ENCODE data around the gene FRMPD2.

DNA sequence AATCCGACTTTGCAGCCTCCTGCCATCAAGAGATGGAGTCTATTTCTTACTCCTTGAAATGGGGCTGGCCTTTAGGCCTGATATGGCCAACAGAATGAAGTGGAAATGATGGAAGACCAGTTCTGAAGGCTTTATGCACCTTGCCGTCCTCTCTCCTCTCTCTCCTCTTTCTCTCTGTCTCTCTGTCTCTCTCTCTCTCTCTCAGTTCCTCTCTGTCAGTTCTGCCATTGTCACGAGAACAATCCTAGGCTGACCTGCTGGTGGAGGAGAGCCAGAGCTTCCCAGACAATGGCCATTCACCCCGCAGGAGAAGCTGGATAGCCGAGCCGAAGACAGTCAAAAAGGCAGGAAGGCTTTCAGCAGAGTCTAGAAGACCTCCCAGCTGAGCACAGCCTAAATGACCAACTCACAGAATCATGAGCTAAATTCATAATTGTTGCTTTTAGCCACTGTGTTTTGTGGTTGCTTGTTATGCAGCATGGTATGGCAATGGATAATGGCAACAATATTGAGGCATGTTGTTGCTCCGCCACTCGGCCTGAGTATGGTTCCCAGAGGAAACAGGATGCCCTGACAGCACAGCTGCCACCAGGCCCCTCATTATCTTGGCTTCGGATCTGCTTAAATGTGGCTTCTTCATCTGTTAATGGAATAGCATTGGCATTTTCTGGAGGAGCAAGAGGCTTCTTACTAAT lies 35.5 kb downstream of the FRMPD2 start:
- TF ChIP-seq, protein P1, sequence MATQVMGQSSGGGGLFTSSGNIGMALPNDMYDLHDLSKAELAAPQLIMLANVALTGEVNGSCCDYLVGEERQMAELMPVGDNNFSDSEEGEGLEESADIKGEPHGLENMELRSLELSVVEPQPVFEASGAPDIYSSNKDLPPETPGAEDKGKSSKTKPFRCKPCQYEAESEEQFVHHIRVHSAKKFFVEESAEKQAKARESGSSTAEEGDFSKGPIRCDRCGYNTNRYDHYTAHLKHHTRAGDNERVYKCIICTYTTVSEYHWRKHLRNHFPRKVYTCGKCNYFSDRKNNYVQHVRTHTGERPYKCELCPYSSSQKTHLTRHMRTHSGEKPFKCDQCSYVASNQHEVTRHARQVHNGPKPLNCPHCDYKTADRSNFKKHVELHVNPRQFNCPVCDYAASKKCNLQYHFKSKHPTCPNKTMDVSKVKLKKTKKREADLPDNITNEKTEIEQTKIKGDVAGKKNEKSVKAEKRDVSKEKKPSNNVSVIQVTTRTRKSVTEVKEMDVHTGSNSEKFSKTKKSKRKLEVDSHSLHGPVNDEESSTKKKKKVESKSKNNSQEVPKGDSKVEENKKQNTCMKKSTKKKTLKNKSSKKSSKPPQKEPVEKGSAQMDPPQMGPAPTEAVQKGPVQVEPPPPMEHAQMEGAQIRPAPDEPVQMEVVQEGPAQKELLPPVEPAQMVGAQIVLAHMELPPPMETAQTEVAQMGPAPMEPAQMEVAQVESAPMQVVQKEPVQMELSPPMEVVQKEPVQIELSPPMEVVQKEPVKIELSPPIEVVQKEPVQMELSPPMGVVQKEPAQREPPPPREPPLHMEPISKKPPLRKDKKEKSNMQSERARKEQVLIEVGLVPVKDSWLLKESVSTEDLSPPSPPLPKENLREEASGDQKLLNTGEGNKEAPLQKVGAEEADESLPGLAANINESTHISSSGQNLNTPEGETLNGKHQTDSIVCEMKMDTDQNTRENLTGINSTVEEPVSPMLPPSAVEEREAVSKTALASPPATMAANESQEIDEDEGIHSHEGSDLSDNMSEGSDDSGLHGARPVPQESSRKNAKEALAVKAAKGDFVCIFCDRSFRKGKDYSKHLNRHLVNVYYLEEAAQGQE (IDR thresholded peaks at IDR 0.05; ENCODE audit: insufficient read depth in 1 of 2, low read depth in 2 of 2, low read length in 2 of 2): no peak
- TF ChIP-seq SIN3A (IDR thresholded peaks at IDR 0.05; ENCODE audit: borderline replicate concordance, insufficient read depth, low read length) (no peak), POLR2AphosphoS5 (IDR thresholded peaks at IDR 0.05; ENCODE audit: low read depth, low read length) (no peak), TAF1 (IDR thresholded peaks at IDR 0.05; ENCODE audit: borderline replicate concordance, insufficient read depth, low read length) (no peak), FOXP2 (optimal IDR thresholded peaks at IDR 0.05; ENCODE audit: borderline replicate concordance, extremely low read depth, extremely low read length, insufficient read depth) (no peak)

Data from PFSK-1 (cell line).